GM12872 (cell line): ENCODE measurements around the gene RXRG.

Experiments
- CTCF ChIP-seq: IDR thresholded peaks from 3 replicates; pipeline ENCODE4 v1.5.1; 2011; ENCODE audit warnings: low read depth, mild to moderate bottlenecking, low read length, moderate library complexity; ENCODE audit not compliant: insufficient read depth

The RXRG gene

GRCh38 chr1:165424454-165425216 lies 20.3 kb downstream of the RXRG start:
- no peak for TF ChIP-seq CTCF

GRCh38 chr1:165423136-165423535 lies 21.8 kb downstream of the RXRG start:
- TF ChIP-seq CTCF: no peak

- no peak for TF ChIP-seq CTCF
These were observed 24.3 kb downstream of the RXRG start for GRCh38 chr1:165420655-165421054.

GRCh38 chr1:165419839-165420238 lies 25.1 kb downstream of the RXRG start:
- TF ChIP-seq CTCF: no peak

- no peak for TF ChIP-seq CTCF
These were observed 26.7 kb downstream of the RXRG start for GRCh38 chr1:165418195-165418594.

- no peak for TF ChIP-seq CTCF
These were observed 28.1 kb downstream of the RXRG start for GRCh38 chr1:165416876-165417275.

- no peak for TF ChIP-seq CTCF
These were observed 29.9 kb downstream of the RXRG start for GRCh38 chr1:165415068-165415467.
